GM19328 (cell line): ENCODE data around the gene COG8.
A peak's percentile ranks its signal among the peaks of the same experiment; 100 is the strongest.
"Not testable (repeated sequence)": the region's sequence is repeated elsewhere in the genome, so short reads cannot be mapped to it uniquely, and the experiment has no call there.

Source experiments
- ATAC-seq: cut with Tn5 transposase; IDR thresholded peaks from one replicate; pipeline ENCODE4 v1.9.1; 2021; ENCODE audit warnings: mild to moderate bottlenecking, moderate library complexity; ENCODE audit not compliant: unreplicated experiment

Gene COG8, protein sequence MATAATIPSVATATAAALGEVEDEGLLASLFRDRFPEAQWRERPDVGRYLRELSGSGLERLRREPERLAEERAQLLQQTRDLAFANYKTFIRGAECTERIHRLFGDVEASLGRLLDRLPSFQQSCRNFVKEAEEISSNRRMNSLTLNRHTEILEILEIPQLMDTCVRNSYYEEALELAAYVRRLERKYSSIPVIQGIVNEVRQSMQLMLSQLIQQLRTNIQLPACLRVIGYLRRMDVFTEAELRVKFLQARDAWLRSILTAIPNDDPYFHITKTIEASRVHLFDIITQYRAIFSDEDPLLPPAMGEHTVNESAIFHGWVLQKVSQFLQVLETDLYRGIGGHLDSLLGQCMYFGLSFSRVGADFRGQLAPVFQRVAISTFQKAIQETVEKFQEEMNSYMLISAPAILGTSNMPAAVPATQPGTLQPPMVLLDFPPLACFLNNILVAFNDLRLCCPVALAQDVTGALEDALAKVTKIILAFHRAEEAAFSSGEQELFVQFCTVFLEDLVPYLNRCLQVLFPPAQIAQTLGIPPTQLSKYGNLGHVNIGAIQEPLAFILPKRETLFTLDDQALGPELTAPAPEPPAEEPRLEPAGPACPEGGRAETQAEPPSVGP

DNA sequence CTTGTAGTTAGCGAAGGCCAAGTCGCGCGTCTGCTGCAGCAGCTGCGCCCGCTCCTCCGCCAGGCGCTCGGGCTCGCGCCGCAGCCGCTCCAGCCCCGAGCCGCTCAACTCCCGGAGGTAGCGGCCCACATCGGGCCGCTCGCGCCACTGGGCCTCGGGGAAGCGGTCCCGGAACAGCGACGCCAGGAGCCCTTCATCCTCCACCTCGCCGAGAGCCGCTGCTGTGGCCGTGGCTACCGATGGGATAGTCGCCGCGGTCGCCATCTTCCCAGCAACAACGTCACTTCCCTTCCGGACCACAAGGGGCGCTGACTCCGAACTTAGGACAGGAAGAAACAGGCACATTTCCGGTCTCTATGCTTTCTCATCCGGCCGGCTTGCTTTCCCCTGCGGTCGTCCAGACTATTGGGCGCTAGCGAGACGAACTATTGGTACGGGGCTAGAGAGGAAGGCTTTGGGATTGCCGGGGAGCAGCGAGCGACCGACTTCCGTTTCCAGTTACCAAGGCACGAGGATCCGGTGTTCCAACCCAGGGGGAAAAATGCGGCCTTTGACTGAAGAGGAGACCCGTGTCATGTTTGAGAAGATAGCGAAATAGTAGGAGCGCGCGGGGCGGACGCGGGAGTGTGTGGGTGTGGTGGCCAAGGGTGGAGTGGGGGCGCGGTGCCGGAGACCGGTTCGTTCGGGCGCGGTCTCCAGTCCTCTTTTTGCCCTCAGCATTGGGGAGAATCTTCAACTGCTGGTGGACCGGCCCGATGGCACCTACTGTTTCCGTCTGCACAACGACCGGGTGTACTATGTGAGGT, at the start of gene COG8, which contains the start of gene NIP7:
COG8 (minus strand) TSS at position 276 of the 806 bp plus-strand sequence; CDS start at position 264, 12 bp downstream.
NIP7 (plus strand) TSS at position 484 of the 806 bp plus-strand sequence; CDS start at position 542, 58 bp downstream.
- peak; percentile 81 for ATAC-seq

DNA sequence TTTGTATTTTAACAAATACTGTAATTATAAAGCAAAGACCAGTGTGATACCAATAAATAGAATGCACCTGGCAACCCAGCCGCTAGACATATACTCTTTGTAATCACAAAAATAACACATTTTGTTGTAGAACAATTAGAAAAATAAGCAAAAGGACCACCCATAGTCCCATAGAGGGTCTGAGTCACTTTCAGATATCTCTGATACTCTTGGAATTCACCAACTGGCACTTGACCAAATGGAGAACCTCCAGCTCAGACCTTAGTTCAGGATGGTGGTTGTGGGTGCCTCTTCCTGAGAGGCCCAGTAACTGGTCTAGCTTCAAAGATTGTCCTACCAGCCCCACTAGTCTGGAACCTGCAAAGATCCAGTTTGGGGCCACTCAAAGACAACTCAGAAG, 47.2 kb upstream of the COG8 start:
- no peak for ATAC-seq

DNA sequence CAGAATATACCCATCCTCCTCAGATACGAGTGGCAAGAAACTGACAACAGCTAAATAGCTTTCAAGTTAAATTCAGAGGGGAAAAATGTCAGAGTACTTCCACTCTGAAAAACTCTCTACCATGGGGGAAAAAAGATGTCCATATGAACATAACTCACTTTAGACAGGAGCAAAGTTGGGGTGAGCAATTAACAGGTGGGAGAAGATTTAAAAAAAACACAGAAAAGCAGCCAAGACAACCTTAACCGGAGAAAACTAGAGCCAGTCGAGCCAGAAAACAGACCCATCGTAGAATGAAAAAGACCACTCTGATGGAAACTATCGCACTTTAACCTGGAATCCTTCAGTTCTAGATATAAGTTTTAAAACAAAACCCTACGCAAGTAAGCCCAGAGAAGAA, 45.6 kb upstream of the COG8 start:
- no peak for ATAC-seq

DNA sequence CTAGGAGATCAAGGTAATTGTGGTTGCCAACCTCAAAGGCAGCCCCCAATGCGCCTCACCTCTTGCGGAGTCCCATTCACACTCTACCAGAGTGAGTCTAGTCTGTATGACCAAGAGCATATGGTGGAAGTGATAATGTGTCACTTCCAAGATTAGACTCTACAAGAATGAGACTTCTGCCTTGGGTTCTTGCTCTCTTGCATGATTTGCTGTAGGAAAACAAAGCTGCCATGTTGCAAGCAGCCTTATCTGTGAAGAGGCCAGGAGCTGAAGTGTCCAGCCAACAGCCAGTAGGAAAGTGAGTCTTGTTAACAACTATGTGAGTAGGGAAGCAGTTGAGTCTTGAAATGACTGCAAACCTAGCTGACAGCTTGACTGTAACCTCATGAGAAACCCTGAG, 43.1 kb upstream of the COG8 start:
- no peak for ATAC-seq

DNA sequence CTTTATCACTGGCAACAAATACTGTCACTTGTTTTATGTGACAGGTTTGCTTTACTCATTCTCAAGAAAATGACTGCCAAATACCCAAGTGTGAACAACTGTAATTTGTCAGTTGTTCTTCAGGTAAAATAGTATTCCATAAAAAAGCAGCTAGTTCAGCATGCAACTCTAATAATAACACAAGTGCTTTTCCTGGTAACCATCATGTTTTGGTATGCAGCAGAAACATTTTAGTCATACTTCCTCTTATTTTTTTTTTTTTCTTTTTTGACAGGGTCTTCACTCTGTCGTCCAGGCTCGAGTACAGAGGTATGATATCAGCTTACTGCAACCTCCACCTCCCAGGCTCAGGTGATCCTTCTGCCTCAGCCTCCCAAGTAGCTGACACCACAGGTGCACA, 41.9 kb upstream of the COG8 start:
- no peak for ATAC-seq

DNA sequence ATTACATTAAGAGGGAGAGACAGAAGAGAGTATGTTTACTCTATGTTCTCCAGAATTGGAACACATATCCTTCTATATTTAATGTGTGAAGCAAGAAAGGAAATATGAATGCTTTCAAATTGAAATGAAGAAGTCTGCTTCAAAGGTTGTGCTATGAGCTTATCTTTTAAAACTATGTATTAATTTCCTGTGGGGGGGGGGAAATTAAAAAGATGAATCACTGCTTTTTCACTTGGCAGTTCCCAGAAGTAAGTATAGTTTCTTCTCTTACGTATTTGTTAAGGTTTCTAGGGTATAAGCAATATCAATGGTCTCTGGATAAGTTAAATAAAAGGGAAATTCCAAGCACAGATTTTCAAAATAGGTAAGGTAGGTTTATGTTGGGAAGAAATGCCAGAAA, 39.4 kb upstream of the COG8 start:
- ATAC-seq = no peak

DNA sequence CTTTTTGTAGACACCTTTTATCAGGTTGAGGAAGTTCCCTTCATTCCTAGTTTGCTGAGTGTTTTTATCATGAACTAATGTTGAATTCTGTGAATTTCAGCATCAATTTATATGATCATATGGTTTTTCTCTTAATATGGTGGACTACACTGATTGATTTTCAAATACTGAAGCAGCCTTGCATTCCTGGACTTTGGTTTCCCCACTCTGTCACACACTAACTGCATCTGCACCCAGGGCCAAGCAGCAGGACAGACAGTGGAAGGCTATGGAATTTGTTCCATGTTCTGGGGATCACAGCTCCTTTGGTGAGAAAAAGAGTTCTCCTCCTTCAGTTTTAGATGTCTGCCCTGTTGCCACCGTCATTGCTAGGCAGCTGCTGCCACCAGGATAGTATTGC, 38.7 kb upstream of the COG8 start:
- no peak for ATAC-seq

DNA sequence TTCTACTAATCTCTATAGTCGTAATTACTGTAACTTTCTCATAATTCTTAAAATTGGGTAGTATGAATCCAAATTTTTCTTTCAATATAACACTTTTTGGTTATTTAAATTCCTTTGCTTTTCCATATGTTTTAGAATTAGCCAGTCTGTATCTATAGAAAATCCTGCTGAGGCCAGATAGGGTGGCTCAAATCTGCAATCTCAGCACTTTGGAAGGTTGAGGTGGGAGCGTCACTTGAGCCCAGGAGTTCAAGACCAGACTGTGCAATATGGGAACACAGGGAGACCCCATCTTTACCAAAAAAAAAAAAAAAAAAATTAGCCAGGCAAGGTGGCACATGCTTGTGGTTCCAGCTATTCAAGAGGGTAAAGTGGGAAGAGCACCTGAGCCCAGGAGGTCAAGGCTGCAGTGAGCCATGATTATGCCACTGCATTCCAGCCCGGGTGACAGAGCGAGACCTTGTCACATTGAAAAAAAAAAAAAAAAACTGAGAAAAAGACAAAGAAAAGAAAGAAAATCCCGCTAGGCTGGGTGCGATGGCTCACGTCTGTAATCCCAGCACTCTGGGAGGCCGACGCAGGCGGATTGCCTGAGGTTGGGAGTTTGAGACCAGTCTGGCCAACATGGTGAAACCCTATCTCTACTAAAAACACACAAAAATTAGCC, 37.2 kb upstream of the COG8 start:
- no peak for ATAC-seq

DNA sequence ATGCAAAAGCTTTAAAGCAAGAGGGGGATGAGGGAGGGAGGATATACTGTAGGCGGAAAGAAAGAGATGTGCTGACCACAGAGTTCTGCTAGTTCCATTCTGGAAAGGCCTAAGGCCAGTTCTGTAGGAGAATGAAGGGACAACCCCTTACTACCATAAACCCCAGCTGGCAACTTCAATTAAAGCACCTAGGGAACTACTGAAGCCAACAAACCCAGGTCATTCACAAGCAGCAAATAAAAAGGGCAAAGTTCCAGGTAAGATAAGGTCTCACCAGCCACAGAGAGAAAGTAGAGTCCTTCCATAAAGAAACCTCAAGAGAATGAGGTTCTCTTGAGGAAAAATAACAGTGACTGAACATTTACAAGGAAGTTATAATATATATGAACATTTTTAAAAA, 33.7 kb upstream of the COG8 start:
- no peak for ATAC-seq

DNA sequence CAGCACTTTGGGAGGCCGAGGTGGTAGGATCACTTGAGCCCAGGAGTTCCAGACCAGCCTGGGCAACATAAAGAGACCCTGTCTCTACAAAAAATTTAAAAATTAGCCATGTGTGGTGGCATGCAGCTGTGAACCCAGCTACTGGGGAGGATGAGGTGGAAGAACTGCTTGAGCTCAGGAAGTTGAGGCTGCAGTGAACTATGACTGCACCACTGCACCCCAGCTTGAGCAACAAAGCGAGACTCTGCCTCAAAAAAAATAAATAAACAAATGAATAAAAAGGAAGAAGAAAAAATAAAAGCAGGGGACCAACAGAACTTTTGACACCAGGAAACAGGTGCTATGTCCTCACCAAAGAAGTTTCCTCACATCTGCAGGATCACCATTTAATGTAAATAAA, 32.2 kb upstream of the COG8 start:
- no peak for ATAC-seq

DNA sequence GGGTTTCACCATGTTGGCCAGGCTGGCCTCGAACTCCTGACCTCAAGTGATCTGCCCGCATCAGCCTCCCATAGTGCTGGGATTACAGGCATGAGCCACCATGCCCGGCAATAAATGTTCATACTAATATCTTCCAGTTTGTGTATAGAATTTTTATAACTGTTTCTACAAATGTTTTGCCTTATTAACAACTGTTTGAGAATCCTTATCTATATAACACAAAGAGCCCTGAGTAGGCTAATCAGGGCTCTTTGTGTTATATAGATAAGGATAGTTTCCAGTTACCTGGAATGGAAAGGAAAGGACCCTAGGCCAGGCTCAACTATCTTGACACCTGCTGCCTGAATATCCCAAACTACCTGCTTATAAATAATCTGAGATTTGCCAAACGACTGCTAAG, 29.5 kb upstream of the COG8 start:
- ATAC-seq = no peak

DNA sequence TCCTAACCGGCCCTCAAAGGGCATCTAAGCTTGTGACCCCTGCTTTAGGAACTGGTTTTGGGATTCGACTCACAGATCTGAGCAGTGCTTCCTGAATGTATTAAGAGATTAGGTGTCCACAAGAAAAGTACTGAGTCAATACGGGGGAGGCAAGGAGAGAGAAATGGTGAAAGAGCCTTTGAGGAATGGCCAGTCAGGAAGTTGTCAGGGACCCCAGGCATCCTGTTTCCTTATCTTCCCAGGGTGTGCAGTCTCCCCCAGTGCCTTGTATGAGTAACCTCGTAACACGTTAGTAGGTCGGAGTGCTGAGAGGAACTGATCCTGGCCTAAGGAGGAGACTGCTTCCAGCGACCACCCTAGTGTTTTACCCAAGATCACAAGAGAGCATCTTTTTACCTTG, 28.6 kb upstream of the COG8 start:
- ATAC-seq = no peak

DNA sequence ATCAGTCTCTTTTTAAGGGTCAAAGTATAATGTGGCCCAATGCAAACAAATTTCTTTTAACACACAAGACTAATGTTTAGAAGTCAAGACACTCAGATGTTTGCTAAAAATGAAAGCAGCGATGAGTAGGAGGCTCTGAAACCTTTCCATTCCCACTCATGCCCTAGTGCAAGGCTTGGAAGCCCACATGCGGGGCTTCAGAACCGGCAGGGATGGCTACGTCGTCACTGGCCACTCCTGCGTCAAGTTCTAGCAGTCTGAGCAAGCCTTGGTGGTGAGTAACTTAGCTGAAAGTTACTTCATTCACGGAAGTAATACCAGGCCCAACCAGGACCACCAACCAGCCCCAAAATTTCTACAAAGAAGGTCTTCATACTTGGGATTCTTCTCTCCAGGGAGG, 27.1 kb upstream of the COG8 start:
- no peak for ATAC-seq

DNA sequence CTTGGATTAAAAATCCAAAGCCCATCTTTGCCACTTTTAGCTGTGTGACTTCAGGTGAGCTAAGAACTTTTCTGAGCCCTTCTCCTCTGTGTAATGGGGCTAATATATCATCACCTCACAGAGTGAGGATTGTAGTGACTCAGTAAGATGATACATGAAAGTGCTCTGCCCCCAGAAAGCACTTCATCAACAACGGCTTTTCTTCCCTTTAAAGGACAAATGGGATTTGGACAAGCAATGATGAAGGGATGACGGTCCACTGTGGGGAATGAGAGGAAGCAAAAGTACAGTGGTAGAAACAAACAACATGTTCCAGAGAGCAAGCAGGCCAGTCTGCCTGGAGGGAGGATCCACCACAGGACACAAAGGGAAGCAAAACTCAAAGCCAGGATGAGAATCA, 26.5 kb upstream of the COG8 start:
- no peak for ATAC-seq

DNA sequence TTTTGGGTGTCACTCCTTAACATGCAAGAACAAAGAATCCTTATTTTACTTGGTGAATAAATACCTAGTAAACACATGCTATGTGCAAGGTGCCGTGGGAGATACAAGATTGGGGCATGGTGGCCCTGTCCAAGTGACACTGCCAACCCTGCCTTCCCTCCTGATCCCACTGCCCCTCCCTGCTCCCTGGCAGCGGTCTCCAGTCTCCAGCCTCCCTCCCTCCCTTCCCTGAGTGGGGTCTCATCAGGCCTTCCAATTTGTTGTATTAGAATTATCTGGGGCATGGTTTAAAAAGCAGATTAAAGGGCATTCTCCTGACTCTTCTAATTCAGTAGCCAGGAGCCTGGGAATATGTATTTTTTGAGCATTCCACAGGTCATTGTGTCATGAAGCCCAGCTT, 24.7 kb upstream of the COG8 start:
- ATAC-seq = no peak

DNA sequence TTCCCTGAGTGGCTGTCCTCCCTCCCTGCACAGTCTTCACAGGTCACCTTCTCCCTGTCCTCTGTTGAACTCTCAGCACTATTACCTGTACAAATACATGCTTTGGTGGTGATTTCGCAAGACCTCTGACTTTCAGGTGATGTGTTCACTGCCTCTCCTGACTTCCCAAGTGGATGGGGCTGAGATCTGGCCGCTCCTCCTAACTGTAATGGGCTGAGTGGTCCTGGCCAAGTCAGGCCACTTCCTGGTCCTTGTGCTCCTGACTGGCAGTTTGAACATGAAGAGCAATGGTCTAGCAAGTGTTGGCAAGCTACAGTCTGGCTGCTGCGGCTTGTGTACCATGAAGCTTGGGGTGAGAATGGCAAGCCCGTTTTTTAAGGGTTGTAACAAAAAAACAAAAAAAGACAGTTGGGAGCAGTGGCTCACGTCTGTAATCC, 23.9 kb upstream of the COG8 start:
- ATAC-seq = no peak

DNA sequence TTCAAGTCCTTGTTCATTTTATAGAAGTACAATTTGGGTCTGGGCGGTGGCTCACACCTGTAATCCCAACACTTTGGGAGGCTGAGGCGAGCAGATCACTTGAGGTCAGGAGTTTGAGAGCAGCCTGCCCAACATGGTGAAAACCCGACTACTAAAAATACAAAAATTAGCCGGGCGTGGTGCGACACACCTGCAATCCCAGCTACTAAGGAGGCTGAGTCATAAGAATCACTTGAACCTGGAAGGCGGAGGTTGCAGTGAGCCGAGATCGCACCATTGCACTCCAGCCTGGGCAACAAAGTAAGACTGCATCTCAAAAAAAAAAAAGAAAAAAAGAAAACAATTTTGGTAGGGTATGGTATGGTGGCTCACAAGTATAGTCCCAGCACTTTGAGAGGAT, 20.7 kb upstream of the COG8 start:
- not testable (repeated sequence) for ATAC-seq

DNA sequence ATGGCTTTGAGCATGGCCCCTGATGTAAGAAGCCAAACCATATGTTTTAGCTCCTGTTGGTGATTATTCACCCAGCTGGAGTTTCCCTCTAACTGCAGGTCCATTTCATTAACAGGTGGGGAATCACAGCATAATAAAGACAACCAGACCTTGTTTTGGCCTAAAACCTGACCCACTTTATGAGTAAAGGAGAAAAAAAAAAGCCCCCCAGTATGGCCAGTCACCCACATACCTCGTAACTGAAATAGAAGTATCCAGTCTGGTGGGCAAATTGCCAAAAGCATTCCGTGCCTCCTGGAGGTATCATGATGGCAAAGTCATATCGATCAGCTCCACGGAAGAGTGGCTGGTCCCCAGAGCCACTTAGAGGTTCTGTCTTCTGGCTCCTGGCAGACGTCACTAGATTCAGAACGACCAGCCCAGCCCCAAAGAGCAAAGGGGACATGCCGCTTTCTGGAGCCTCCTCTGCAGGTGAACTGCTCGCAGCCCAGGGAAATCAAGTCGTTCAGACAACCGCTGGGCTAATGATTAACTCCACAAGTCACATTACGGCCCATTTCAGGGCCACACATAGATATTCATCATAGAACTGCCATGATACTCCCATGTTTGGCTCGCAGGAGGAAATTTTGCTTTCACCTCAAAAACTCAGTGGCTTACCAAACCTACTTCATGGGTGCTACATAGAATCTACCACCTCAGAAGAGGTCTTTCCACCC, 12.1 kb upstream of the COG8 start, which contains the start of gene TMED6:
TMED6 (minus strand) TSS at position 478 of the 719 bp plus-strand sequence; CDS start at position 445, 33 bp downstream.
- ATAC-seq = no peak

DNA sequence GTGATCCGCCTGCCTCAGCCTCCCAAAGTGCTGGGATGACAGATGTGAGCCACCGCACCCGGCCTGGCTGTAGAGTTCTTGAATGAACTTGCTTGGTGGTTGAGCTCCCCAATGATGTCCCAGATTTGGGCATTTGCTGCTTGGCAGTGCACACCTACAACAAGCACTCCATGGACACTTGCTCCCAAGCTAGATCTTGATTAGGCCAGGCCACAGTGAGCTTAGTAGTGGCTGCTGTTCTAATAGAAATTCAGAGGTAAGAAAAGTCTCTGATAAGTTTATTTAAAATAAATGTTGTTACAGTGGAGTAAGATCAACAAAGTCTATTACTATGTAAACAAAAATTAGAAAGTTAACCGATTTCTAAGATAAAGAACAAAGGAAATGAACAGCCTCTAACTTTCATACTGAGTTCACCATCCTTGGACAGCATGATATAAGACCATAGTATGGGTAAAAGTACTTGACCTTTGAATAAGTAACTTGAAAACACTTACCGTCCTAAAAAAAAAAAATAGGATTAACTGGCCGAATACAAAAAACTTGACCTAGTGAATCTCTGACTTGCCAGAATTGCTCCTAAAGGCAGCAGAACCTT, 11.3 kb upstream of the COG8 start:
- ATAC-seq = no peak

DNA sequence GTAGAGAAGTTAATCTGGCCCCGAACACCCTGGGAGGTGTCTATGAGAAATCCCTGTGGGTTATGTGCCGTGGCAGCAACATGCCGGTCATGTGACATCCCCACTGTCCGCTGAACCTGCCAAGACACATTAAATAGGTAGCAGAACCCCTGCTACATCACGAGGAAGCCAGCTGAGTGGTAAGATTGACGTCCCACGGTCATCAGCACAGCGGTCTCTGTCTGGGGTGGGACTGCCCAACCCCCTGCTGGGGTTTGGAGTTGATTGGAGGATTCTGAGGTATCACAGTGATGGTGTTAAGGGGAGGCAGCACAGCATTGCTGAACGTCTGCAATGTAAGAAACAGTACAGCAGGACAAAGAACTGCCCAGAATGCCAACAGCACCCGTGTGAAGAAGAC, 10.2 kb upstream of the COG8 start:
- ATAC-seq = no peak
